ENCODE results near the gene DNAAF6.
"Not testable (repeated sequence)": the region's sequence is repeated elsewhere in the genome, so short reads cannot be mapped to it uniquely, and the experiment has no call there.

The DNAAF6 gene

GRCh38 chrX:107205770-107206696, at the start of gene DNAAF6, which contains the start of gene NUP62CL:
TSS of gene DNAAF6 (plus strand) at chrX:107206611. CDS start at chrX:107212876, 6,265 bp downstream.
TSS of gene NUP62CL (minus strand) at chrX:107206433. CDS start at chrX:107175146, 31,287 bp downstream.
- peak; percentile 54 for DNase-seq

DNA sequence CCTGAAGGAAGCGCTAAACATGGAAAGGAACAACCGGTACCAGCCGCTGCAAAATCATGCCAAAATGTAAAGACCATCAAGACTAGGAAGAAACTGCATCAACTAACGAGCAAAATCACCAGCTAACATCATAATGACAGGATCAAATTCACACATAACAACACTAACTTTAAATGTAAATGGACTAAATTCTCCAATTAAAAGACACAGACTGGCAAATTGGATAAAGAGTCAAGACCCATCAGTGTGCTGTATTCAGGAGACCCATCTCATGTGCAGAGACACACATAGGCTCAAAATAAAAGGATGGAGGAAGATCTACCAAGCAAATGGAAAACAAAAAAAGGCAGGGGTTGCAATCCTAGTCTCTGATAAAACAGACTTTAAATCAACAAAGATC, 48.8 kb upstream of the DNAAF6 start:
- DNase-seq, result not testable (repeated sequence)

DNA sequence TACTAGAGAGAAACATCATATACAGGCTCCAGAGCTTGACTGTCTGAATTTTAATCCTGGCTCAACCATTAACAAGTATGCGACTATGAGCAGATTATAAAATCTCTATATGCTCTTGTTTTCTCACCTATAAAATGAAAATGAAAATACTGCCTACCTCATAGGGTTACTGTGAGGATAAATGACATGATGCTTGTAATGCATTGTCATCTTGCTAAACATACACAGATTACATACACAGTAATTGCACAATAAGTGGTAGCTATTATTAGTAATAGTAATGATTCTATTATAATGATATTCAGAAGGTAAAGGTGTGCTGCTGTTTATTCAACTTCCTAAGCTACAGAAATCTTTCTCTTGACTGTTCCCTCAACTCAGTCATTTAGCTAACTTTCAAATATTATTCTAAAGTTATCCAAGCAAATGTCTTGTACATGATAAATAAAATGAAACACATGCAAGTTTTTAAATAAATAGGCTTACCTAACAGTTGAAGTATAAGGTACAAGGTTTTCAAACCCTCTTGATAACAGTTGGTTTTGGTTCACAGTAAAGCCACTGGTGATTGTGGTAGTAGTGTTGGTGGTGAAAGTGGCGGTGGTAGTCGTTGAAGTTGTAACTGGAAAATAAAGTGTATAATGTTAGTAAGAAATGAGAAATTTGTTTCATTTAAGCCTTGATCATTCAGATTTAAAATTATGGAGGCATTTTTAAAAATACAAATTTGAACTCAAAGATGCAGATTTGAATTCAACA, 39.1 kb upstream of the DNAAF6 start:
- DNase-seq, result no peak

GRCh38 chrX:107168257-107168656, 38.2 kb upstream of the DNAAF6 start:
- no peak for DNase-seq

- no peak for DNase-seq
Observed at GRCh38 chrX:107168712-107169111, 37.7 kb upstream of the DNAAF6 start.

- DNase-seq, result no peak
Observed at GRCh38 chrX:107171369-107172102, 34.9 kb upstream of the DNAAF6 start.

- no peak for DNase-seq
Observed at GRCh38 chrX:107197319-107197718, 9.1 kb upstream of the DNAAF6 start.

- not testable (repeated sequence) for DNase-seq
Observed at GRCh38 chrX:107198074-107198473, 8.3 kb upstream of the DNAAF6 start.

- DNase-seq, result no peak
Observed at GRCh38 chrX:107199491-107199890, 6.9 kb upstream of the DNAAF6 start.

DNA sequence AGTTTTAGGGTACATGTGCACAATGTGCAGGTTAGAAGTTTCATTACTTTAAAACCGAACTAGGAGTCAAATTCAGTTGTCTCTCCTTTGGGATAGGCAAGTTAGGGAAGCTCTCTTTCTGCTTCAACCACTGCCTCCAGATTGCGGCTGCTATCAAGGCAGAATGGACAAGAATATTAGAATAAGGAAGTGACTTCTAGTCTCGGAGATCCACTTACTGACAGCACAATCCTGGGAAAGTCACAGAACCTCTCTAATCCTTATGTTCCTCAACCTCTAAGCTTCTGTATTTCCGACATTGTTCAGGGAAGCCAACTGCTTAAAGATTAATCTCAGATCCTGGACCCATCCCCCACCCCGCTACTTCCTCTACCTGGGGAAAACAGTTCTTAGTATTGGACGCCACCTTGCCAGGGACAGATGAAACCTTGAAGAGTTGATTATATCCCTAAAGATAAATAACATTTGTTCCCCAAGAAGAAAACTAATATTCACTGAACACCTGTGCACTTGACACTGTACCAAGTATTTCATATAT, 2.3 kb upstream of the DNAAF6 start:
- DNase-seq, result no peak

- no peak for DNase-seq
Observed at GRCh38 chrX:107206697-107207065, 270 bp downstream of the DNAAF6 start.

DNA sequence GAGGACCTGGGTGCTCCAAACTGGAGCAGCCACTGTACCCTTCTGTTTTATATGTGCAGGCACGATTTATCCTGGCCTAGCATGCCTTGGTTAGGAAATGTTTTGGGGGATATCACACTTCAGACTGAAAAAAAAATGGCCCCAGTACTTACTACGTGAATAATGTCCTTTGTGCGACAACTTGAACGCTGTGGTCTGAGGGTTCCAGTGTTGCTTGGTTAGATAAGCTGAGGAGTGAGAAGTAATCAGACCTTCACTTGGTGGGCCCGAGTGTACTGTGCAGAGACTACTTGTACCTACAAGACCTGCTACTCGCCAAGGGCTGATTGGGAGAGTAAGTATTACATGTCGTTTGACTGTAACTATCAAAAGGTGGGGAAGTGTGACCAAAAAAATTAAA, 678 bp downstream of the DNAAF6 start:
- DNase-seq, result no peak

DNA sequence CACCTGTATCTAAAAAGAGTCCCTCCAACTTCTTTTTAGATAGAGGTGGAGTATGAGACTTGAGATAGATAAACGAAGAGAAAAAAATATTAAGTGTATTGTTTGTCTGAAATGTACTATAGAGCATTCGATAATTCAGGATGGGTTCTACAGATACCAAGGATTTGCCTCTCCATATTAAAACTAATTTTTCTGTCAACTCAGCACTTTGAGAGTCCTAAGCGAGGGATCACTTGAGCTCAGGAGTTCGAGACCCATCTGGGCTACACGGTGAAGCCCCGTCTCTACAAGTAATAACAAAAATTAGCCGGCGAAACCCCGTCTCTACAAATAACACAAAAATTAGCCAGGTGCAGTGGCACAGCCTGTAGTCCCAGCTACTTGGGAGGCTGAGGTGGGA, 1.5 kb downstream of the DNAAF6 start:
- DNase-seq, result no peak

- DNase-seq, result no peak
Observed at GRCh38 chrX:107213477-107213876, 7.1 kb downstream of the DNAAF6 start.

DNA sequence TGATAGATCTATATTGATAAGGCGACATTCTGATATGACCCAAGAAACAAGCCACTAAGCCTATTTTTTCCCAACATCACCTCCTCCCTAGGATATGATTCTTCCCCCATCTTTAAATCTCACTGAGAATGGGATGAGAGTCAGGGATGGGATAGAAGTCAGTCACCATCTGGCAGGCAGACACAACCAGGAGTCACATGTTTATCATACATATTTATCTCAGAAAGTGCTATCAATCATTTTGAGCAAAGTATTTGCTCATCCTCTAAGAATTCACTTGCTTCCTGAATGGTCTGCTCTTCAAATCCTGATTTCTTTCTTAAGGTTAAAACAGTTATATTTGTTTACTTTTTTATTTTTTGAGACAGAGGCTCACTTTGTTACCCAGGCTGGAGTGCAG, 20.3 kb downstream of the DNAAF6 start:
- DNase-seq, result no peak

GRCh38 chrX:107227780-107228485, 21.5 kb downstream of the DNAAF6 start:
- no peak for DNase-seq

- no peak for DNase-seq
Observed at GRCh38 chrX:107228486-107228819, 22.0 kb downstream of the DNAAF6 start.

DNA sequence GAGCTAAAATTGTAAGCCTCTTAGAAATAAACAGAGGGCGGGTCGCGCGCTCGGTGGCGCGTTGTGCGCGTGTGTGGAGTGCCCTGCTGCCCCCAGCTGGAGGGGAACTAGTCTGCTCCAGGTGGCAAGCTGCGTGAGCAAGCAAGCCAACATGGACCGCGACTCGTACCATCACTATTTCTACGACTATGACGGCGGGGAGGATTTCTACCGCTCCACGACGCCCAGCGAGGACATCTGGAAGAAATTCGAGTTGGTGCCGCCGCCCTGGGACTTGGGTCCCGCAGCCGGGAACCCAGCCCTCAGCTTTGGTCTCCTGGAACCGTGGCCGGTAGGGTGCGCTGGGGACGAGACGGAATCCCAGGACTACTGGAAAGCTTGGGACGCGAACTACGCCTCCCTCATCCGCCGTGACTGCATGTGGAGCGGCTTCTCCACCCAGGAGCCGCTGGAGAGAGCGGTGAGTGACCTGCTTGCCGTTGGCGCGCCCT, 66.1 kb downstream of the DNAAF6 start:
- DNase-seq, result no peak

GRCh38 chrX:107273795-107274194, 67.4 kb downstream of the DNAAF6 start:
- DNase-seq, result no peak

DNA sequence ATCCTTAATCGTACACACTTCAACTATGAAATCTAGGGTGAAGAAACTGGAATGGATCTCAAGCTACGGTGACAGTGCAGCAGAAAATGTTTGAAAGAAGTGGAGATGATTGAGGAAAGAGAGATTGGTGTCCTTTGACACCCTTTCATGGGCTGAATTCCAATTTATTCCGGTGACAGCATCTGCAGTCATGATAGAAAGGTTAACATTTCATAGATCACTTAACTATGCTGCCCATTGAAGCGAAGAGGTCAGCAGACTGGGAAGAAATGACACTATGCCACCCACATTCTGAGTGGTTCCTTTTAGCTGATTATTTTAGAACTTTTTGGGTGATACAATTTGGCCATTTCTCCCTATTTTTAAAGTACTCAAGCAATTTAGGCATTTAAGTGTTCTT, 82.3 kb downstream of the DNAAF6 start:
- no peak for DNase-seq

DNA sequence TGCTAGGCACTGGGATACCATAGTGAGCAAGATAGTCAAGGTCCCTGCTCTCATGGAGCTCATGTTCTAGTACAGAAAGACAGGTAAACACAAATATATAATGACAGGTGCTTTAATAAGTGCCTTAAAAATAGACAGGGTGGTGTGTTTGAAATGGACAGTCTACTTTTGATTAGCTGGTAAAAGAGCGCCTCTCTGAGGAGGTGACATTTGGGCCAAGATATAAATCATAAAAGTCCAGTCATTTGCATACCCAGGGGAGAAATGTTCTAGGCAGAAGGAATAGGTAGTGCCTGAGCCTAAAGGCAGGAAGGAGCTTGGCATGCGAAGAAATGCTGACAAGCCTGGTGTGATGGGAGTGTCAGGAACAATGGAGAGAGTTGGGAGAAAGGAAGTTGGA, 83.6 kb downstream of the DNAAF6 start:
- no peak for DNase-seq

- DNase-seq, result no peak
Observed at GRCh38 chrX:107293056-107293455, 86.6 kb downstream of the DNAAF6 start.
